HEK293T (cell line): ENCODE measurements around the gene CYP2F1.

ENCODE experiments used
- BHLHE40 ChIP-seq: fragments of 450-650 bp; IDR thresholded peaks from 2 replicates; pipeline ENCODE4 v1.6.1; 2016; ENCODE audit warnings: mild to moderate bottlenecking, moderate library complexity, borderline replicate concordance
- ELF4 ChIP-seq: fragments of 450-650 bp; IDR thresholded peaks from 2 replicates; pipeline ENCODE4 v1.6.1; 2017; ENCODE audit warnings: antibody characterized with exemption
- FOXA1 ChIP-seq: fragments of 450-650 bp; IDR thresholded peaks from 2 replicates; pipeline ENCODE4 v1.6.1; 2016; ENCODE audit warnings: mild to moderate bottlenecking
- FOXM1 ChIP-seq: fragments of 450-650 bp; IDR thresholded peaks from 2 replicates; pipeline ENCODE4 v1.6.1; 2017; ENCODE audit warnings: mild to moderate bottlenecking, borderline replicate concordance
- HDGF ChIP-seq: fragments of 450-650 bp; IDR thresholded peaks from 2 replicates; pipeline ENCODE4 v1.6.1; 2017; ENCODE audit warnings: antibody characterized with exemption, borderline replicate concordance
- NFRKB ChIP-seq: fragments of 450-650 bp; IDR thresholded peaks from 2 replicates; pipeline ENCODE4 v1.6.1; 2016; ENCODE audit warnings: mild to moderate bottlenecking, moderate library complexity
- SP1 ChIP-seq: fragments of 450-650 bp; IDR thresholded peaks from 2 replicates; pipeline ENCODE4 v1.6.1; 2017
- SUZ12 ChIP-seq: fragments of 450-650 bp; IDR thresholded peaks from 2 replicates; pipeline ENCODE4 v1.6.1; 2016; ENCODE audit warnings: mild to moderate bottlenecking
- TARDBP ChIP-seq: fragments of 450-650 bp; IDR thresholded peaks from 2 replicates; pipeline ENCODE4 v1.6.1; 2016
- ZNF384 ChIP-seq: fragments of 450-650 bp; IDR thresholded peaks from 2 replicates; pipeline ENCODE4 v1.6.1; 2016
- TF ChIP-seq, protein P1 (sequence below): fragments of 450-650 bp; IDR thresholded peaks from 2 replicates; pipeline ENCODE4 v1.6.1; 2016

DNA sequence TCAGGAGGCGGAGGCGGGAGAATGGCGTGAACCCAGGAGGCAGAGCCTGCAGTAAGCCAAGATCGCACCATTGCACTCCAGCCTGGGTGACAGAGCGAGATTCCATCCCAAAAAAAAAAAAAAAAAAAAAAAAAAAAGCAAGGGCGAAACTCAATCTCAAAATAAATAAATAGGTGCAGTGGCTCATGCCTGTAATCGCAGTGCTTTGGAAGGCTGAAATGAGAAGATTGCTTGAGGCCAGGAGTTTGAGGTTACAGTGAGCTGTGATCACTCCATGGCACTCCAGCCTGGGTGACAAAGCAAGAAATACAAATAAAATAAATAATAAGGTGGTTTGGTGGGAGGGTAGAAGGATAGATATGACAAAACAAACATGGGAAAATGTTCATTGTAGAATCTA, 39.8 kb downstream of the CYP2F1 start:
- TF ChIP-seq SUZ12 (no peak), HDGF (no peak), BHLHE40 (no peak), ELF4 (no peak), SP1 (no peak), FOXM1 (no peak), ZNF384 (peak; percentile 81), NFRKB (no peak), FOXA1 (no peak), TARDBP (no peak)
- TF ChIP-seq, protein P1, sequence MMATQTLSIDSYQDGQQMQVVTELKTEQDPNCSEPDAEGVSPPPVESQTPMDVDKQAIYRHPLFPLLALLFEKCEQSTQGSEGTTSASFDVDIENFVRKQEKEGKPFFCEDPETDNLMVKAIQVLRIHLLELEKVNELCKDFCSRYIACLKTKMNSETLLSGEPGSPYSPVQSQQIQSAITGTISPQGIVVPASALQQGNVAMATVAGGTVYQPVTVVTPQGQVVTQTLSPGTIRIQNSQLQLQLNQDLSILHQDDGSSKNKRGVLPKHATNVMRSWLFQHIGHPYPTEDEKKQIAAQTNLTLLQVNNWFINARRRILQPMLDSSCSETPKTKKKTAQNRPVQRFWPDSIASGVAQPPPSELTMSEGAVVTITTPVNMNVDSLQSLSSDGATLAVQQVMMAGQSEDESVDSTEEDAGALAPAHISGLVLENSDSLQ, result no peak
